Measurements from ENCODE around the gene MEOX2.

Gene MEOX2

GRCh38 chr7:15607529-15608210 is 78.8 kb downstream of the MEOX2 start:
- DNase-seq: no peak

GRCh38 chr7:15606561-15606960 is 79.9 kb downstream of the MEOX2 start:
- DNase-seq: no peak

DNA sequence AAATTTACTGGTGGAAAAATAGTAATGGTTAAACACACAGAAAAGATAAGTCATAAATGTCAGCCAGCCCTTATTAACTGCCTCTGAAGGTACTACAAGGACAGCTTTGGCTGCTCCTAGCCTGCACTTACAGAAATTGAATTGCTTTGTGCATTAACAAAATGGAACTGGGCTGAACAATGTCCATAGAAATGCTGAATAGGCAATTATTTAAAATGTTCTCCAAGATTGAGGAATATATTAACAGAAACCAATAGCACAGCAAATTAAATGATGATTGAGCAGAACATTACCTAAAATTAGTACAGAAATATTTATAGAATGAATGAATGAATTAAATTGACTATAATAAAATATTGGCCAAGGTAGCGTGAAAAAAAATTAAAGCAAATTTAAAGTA is 82.3 kb downstream of the MEOX2 start:
- DNase-seq: no peak

- DNase-seq: no peak
Measured at GRCh38 chr7:15603124-15603523, 83.4 kb downstream of the MEOX2 start.

DNA sequence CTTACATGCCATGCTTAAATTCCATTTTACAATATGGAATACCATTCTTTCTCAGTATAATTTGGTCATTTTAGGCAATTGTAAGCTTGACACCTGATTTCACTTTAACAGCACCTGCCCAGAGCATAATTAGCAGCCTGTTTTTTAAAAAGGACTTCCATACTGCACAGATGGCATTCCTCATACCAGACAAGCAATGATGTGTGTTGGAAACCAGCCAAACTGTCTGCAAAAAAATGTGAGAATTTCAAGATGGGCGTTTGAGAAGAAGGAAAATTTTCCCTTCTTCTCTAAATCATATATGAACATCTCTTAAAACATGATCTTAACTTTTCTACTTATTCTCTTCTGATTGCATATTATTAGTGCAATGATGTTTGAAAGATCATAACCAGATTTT is 84.2 kb downstream of the MEOX2 start:
- no peak for DNase-seq

DNA sequence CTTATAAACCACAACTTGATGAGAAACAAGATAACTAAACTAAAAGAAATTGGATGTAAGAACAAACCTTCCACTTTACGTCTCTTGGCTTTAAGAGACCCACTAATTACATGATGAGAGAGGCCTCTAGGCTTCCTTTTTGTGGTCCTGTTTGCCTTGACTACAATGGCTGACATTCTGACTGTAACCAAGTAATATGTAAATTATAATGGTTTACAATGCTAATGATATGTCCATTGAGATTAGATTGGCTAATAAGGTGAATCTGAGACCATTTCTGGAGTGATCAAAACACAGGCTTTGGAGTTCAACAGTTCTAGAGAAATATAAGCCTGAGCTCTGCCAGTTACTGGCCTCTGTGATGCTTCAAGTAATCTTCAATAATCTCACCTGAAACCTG is 85.3 kb downstream of the MEOX2 start:
- DNase-seq: no peak

DNA sequence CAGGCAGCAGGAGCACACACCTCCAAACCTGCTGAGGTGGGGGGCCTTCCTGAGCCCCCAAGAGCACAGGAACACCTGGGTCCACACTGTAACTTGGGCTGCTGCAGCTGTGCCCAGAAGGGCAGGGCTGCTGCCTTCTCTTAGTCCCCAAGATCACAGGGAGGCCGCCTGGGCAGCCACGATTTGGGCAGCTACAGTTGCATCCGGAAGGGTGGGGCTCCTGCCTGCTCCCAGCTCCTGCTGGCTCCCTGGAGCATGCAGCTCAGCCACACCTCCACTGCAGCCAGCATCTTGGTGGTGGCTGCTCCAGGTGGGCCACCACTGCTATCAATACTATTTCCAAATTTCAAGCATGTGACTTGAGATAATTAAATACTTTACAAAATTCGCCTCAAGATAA is 86.2 kb downstream of the MEOX2 start:
- no peak for DNase-seq

- DNase-seq: no peak
Measured at GRCh38 chr7:15594461-15594860, 92.0 kb downstream of the MEOX2 start.

- no peak for DNase-seq
Measured at GRCh38 chr7:15593382-15593781, 93.1 kb downstream of the MEOX2 start.

GRCh38 chr7:15586266-15586665 is 100.2 kb downstream of the MEOX2 start:
- no peak for DNase-seq

DNA sequence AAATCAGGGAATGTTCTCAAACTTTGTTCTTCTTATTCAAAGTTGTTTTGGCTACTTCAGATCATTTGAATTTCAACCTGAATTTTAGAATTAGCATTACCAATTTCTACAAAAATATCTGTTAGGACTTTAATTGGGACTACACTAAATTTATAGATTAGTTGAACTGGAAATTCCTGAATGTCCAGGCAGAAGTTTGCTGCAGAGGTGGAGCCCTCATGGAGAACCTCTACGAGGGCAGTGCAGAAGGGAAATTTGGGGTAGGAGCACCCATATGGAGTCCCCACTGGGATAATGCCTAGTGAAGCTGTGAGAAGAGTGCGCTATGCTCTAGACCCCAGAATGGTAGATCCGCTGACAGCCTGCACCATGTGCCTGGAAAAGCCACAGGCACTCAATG is 101.9 kb downstream of the MEOX2 start:
- DNase-seq: no peak

GRCh38 chr7:15582773-15583172 is 103.7 kb downstream of the MEOX2 start:
- DNase-seq: no peak

GRCh38 chr7:15581352-15581951 is 105.0 kb downstream of the MEOX2 start:
- DNase-seq: no peak

GRCh38 chr7:15580604-15581351 is 105.7 kb downstream of the MEOX2 start:
- DNase-seq: no peak

- no peak for DNase-seq
Measured at GRCh38 chr7:15577600-15577999, 108.9 kb downstream of the MEOX2 start.

DNA sequence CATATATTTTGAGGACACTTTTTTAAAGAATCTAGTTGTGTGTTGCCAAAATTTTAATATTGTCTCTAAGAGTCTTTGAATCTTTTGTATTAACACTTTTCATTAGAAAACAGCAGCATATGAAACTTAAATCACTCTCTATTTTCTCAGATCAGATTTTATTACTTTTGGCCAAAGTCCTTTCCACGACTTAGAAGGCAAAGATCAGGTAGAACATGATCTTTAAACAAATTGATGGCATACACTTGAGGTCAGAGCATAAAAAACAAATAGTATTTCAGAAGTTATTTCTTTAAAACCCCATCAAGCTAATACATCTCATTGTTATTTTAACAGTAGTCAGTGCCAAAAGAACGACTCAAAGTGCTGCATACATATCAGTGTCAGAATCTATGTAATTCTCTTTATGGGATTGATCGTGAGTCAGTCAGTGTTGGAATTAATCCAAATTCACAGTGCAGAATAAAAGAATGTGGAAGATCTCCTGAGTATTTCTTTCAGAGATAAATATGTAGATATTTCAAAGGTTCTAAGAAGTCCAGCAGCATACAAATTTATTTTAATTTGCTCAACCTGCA is 115.1 kb downstream of the MEOX2 start:
- no peak for DNase-seq

DNA sequence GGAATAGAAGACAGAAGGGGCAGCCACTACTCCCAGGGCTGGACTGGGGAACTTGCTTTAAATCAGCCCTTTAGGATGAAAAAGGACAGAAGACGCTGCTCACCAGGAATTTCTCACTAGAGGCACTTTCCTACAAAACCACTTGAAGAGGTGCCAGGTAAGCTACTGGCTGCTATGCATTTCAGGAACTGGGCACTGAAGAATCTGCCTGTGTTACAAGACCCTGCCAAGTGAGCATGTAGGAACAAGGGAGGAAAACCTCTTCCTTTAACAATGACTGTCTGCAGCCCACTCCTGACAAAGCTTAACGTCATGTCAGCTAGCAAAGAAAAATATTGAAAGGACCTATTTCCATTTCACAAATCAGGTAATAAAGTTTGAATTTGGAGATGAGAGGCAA is 118.8 kb downstream of the MEOX2 start:
- no peak for DNase-seq

DNA sequence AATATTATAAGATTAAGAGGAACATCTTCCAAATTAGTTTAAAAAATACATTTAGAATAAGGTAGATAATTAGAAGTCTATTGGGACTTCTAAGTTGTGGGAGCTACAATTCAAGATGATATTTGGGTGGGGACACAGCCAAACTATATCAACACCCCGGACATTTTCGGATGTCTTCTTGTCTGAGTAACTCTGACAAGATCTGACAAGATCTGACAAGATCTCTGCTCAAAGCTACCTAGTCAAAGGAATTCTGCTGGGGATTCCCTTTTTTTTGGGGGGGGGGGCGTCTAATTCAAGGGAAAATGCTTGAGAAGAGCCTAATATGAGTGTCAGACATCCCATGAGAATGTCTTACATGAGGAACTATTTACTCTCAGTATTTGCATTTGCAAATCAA is 119.4 kb downstream of the MEOX2 start:
- DNase-seq: no peak

DNA sequence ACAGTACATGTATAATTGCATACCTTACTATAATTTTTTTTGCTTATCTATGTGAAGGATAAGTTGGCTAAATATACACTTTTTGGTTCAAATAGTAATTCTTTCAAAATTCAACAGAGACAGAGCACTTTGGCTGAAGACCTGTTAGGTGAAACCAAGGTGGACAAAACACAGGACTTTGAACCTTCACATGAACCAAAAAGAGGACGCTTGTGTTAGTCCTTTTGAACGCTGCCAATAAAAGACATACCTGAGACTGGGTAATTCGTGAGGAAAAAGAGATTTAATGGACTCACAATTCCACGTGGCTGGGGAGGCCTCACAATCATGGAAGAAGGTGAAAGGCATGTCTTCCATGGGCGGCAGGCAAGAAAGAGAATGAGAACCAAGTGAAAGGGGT is 120.0 kb downstream of the MEOX2 start:
- DNase-seq: no peak

DNA sequence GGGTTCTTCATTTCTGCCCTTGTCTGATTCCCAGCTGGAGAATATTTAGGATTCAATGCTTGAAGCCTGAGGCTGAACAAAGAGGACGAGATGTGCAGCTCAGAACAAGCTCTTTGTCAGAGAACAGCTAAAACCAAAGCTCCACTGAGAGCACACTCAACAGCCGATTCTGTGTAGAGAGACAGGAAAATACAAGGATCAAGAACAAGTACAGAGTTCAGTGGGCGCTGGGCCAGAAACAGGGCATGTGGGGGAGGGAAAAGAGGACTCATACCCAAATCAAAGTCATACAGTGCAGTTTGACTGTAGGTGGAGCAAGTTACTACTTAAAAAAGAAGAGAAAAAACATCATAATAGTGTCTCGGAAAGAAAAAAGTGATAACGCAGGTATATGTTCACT is 124.6 kb downstream of the MEOX2 start, which contains the start of gene AGMO:
Gene AGMO (minus strand): TSS at position 181 of the 400 bp plus-strand sequence.
- no peak for DNase-seq
